Lung (tissue), 12 donors: ENCODE results near the gene POLR3E. TPM values are rescaled to one million over a fixed set of nuclear protein-coding genes. Genes with fewer than 3 reads are reported as not detected.

Experiments used
- ATAC-seq: fragments of 200-7000 bp; cut with Tn5 transposase; one replicate; pipeline ENCODE4 v1.9.1; 2020; ENCODE audit warnings: moderate number of reproducible peaks; ENCODE audit not compliant: insufficient read depth, low FRiP score
- DNase-seq, 3 donors: peaks; one replicate each; pipeline ENCODE4 v3.0.0-alpha.2; 2013 to 2017
- H3K27ac ChIP-seq, 2 donors: one replicate each; pipeline ENCODE4 v1.5.1; 2013; ENCODE audit warnings: mild to moderate bottlenecking in 2 of 2, moderate library complexity in 2 of 2, control low read depth in 1 of 2, inconsistent platforms in 1 of 2, low read depth in 1 of 2, low read length in 1 of 2
- H3K27me3 ChIP-seq, 3 donors: one replicate each; pipeline ENCODE4 v1.5.1; 2013; ENCODE audit warnings: low read length in 2 of 3; ENCODE audit not compliant: control insufficient read depth in 3 of 3, insufficient read depth in 3 of 3
- H3K36me3 ChIP-seq, 4 donors: one replicate each; pipeline ENCODE4 v1.5.1; 2013; ENCODE audit warnings: low read length in 4 of 4, mild to moderate bottlenecking in 1 of 4, moderate library complexity in 1 of 4; ENCODE audit not compliant: control insufficient read depth in 4 of 4, insufficient read depth in 4 of 4
- H3K4me1 ChIP-seq, 5 donors: one replicate each; pipeline ENCODE4 v1.5.1; 2013; ENCODE audit warnings: low read length in 5 of 5, mild to moderate bottlenecking in 2 of 5, moderate library complexity in 1 of 5; ENCODE audit not compliant: control insufficient read depth in 5 of 5, insufficient read depth in 5 of 5
- H3K4me3 ChIP-seq: one replicate; pipeline ENCODE4 v1.5.1; 2013; ENCODE audit warnings: mild to moderate bottlenecking, control low read depth, moderate library complexity
- H3K9ac ChIP-seq, 2 donors: one replicate each; pipeline ENCODE4 v1.5.1; 2013; ENCODE audit warnings: low read length in 2 of 2, control low read depth in 1 of 2; ENCODE audit not compliant: insufficient read depth in 1 of 2
- H3K9me3 ChIP-seq, 4 donors: one replicate each; pipeline ENCODE4 v1.5.1; 2013; ENCODE audit warnings: low read length in 3 of 4, mild to moderate bottlenecking in 1 of 4, moderate library complexity in 1 of 4; ENCODE audit not compliant: control insufficient read depth in 4 of 4, insufficient read depth in 3 of 4
- CTCF ChIP-seq: IDR thresholded peaks from 2 replicates; pipeline ENCODE4 v1.5.1; 2012; ENCODE audit warnings: mild to moderate bottlenecking; ENCODE audit errors: control extremely low read depth, extremely low read depth
- WGBS, 2 donors: extraction: QIAGEN DNeasy Blood & Tissue Kit; methylation state at CpG; one replicate each; pipeline ENCODE4 v1.1.7; 2013; 5-methylcytosine and 5-hydroxymethylcytosine counted together
- polyA plus RNA-seq, 2 donors: library from polyadenylated mRNA; stranded (reverse); fragments of 200-250 nt; gene quantifications; one replicate each; pipeline ENCODE4 v1.2.1, GENCODE V29; 2013
- total RNA-seq, 2 donors: library from RNA; depleted of rRNA in 1 of 2; stranded (reverse); fragments of >200 nt in 1 of 2; gene quantifications; one replicate each; pipeline ENCODE4 v1.2.1, GENCODE V29; 2014 to 2021
- donor health status: control.
- donor health status: control.
- donor health status: Bipolar disorder and iron deficiency.
- donor health status: healthy.
- donor health status: DM: yes; HTN: yes; CAD: no.

The POLR3E gene
- total and polyA plus RNA-seq, 4 donors: 23.2 to 44.3 (median 34.0) TPM

DNA sequence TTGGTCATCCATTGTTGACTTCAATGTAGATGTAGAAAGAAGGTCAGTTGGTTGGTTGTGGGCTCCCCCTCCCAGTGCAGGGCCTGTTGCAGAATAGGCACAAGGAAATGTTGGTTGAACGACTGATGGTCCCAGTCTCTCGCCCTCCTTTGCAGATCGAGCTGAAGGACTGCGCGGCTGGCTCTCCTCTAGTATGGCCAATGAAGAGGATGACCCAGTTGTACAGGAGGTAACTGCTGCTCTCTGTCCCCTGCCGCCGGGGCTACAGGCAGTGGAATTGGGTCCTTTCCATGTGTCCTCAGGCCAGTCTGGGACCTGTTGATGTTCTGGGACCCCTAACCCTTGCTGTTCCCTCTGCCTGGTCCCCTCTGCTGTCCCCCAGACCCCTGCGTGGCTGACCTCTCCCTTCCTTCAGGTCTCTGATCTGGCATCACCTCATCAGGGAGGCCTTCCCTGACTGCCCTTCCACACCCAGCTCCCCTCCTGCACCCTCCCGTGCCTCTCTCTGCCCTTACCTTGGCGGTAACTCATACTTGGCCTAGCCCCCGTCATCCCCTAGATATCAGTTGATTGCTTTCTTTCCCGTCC is 5.7 kb downstream of the POLR3E start:
- Histone ChIP-seq H3K27ac (no peak overlapping the region), H3K4me1 (peaks cover 0 to 4% (median 0%) of the 10 kb centered on the region in 5 donors), H3K9me3 (peaks cover 0 to 2% (median 0%) of the 10 kb centered on the region in 4 donors), H3K4me3 (no peak overlapping the region), H3K9ac (no peak overlapping the region), H3K27me3 (no peaks in the 10 kb centered on the region), H3K36me3 (peaks cover 2 to 45% (median 18%) of the 10 kb centered on the region in 4 donors)
- no peak for ATAC-seq
- DNase-seq: no peak
- WGBS, 2 donors: 94% methylated on average over 12 of the region's 12 CpGs
- no peak for TF ChIP-seq CTCF

DNA sequence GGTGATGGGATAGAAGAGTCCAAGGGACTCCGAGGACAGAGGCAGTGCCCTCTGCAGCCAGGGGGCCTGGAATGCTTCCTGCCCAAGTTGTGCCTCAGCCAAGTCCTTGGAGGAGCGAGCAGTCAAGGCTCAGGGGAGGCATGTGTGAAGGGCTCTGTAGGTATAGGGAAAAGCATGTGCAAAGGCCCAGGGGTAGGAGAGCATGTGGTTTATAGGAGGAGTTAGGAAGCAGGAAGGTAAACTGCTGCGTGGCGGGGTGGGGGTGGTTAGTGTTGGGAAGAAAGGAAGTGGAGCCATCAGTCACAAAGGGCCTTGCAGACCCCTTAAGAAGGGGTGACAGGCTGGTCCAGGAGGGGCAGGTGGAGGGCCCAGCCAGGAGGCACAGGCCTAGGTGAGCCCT is 7.2 kb downstream of the POLR3E start:
- H3K4me3 ChIP-seq: no peak overlapping the region
- H3K9ac ChIP-seq: no peak overlapping the region
- WGBS, 2 donors: 84 to 93% methylated on average over 4 of the region's 4 CpGs
- peaks cover 0 to 2% (median 0%) of the 10 kb centered on the region in 4 donors for H3K9me3 ChIP-seq
- no peak overlapping the region for H3K27ac ChIP-seq
- DNase-seq (no peak), ATAC-seq (no peak)
- peaks cover 2 to 60% (median 20%) of the 10 kb centered on the region in 4 donors for H3K36me3 ChIP-seq
- H3K27me3 ChIP-seq: no peaks in the 10 kb centered on the region
- peaks cover 0 to 3% (median 0%) of the 10 kb centered on the region in 5 donors for H3K4me1 ChIP-seq
- no peak for TF ChIP-seq CTCF

DNA sequence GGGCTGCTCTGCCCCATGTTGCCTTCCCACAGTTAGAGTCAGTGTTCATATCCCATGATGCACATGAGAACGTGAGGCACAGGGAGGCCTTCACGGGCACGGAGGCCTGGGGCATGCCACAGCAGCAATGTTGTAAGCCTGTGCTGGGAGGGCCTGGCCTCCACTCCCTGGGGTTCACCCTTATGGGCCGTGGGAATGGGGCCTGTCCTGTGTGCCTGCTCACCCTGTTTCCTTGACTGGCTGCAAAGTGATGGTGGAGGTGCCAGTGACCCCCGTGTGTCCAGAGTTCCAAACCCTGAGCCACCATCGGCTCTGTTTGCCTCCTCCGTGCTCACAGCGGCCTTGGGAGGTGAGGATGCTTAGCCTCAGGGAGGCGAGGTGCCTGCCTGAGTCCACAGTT is 9.6 kb downstream of the POLR3E start:
- peaks cover 0 to 2% (median 0%) of the 10 kb centered on the region in 4 donors for H3K9me3 ChIP-seq
- no peak for TF ChIP-seq CTCF
- no peak overlapping the region for H3K9ac ChIP-seq
- WGBS, 2 donors: 91 to 93% methylated on average over 9 of the region's 9 CpGs
- ATAC-seq: no peak
- H3K4me1 ChIP-seq: no peaks in the 10 kb centered on the region
- DNase-seq: no peak
- H3K27me3 ChIP-seq: no peaks in the 10 kb centered on the region
- H3K36me3 ChIP-seq: peaks cover 6 to 66% (median 23%) of the 10 kb centered on the region in 4 donors
- no peak overlapping the region for H3K27ac ChIP-seq
- H3K4me3 ChIP-seq: no peak overlapping the region

DNA sequence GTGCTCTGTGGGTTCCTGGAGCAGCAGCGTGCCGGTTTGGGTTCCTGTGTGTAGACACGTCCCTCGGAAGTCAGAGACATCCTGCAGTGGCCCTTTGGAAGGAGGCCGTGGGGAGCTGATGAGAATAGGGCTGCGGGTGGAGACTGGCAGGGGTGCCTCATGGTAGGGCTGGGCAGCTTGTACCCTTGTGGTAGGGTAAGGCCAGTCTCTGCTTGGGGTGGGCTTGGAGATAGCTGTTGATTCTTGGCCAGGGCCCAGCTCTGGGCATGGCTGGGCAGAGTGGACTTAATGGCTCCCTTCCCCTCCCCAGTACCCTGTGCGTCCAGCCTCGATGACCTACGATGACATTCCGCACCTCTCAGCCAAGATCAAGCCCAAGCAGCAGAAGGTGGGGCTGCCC is 10.6 kb downstream of the POLR3E start:
- peaks cover 6 to 62% (median 22%) of the 10 kb centered on the region in 4 donors for H3K36me3 ChIP-seq
- no peaks in the 10 kb centered on the region for H3K4me1 ChIP-seq
- H3K27me3 ChIP-seq: no peaks in the 10 kb centered on the region
- no peak for ATAC-seq
- no peak for DNase-seq
- H3K9ac ChIP-seq: no peak overlapping the region
- 94 to 98% methylated on average over 9 to 10 of the region's 10 CpGs for WGBS, 2 donors
- H3K27ac ChIP-seq: no peak overlapping the region
- no peak for TF ChIP-seq CTCF
- no peak overlapping the region for H3K4me3 ChIP-seq
- H3K9me3 ChIP-seq: peaks cover 0 to 2% (median 0%) of the 10 kb centered on the region in 4 donors
